ENCODE measurements around the gene PTHLH.

Gene PTHLH

DNA sequence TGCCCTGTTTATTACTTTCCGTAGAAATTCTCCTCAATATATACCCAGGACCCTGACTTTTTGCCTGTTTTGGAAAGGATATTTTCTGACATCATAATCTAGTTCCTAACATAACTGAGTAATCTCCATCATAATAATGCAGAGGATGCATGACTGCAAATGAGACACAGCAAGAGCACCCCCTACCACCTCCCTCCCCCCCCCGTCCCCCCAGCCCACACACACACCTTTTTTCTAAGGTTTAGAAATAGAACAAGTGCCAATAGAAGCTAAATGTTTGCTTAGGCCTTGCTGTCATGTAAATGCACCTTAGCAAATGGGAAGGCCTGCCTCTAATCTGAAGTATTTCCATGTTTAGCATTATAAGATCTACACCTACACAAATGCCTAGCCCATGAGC lies at the start of gene PTHLH:
PTHLH (minus strand) TSS at position 13 of the 400 bp plus-strand sequence. CDS start 3,239 bp downstream, outside the sequence.
- DNase-seq, result no peak

DNA sequence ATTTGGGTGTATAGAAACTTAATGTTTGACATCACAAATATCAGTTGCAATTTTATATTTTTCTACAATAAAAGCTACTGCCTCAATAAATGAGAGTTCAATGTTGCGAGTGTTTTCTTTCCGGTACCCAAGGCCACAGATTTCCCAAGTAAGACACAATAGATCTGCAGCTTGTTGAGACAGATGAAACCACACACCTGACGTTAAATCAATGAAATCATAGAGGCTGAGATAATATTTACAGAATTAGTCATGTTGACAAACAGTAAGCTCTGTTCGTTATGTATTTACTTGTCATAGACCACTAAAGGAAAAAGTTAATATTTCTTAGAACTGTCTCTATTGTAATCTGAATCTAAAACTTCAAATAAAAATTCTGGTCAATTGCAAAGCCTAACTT lies 49.2 kb upstream of the PTHLH start:
- DNase-seq, result no peak

DNA sequence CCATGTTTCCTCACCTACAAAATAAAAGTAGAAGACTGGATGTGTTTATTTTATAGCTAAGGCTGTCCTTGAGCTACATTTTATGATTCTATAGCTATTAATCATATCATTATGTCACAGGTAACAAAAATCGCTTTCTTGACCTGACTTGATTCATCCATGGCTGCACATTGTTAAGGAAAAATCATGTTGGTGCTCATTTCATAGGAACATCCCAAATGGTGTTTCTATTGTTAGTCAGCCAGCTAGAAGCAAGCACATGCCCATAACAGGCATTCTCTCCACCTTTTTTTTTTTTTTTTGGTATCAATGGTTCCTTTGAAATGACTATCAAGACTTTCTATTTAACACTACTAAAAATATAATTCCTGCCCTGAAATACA lies 45.3 kb upstream of the PTHLH start:
- DNase-seq, result no peak

DNA sequence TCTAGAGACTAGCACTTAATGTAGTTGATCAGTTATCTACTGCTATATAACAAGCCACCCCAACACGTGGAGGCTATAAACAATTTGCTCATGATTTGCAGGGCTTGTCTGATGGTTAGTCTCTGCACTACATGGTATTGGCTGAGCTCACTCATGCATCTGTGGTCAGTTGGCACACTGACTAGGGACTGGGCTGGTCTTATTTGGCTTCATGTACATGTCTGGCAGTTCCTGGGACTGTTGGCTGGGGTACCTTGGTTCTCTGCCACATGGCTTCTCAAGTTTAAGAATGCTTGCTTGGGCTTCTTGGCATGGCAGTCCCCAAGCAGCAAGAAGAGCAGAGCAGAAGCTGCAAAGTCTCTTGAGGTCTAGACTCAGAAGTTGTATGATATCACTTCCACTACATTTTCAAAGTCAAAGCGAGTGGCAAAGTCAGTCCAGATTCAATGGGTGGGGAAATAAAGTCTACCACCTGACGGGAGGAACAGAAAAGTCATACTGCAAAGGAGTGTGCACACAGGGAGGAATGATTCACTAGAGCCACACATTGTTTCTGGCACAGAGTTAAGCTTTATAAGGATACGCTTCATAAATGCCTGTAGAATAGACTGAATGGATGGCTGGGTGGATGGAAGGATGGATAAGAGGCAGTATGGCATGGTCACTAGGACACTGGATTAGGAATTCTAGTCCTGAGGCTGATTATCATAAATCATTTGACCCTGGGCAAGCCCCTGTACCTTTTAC lies 44.8 kb upstream of the PTHLH start:
- no peak for DNase-seq

DNA sequence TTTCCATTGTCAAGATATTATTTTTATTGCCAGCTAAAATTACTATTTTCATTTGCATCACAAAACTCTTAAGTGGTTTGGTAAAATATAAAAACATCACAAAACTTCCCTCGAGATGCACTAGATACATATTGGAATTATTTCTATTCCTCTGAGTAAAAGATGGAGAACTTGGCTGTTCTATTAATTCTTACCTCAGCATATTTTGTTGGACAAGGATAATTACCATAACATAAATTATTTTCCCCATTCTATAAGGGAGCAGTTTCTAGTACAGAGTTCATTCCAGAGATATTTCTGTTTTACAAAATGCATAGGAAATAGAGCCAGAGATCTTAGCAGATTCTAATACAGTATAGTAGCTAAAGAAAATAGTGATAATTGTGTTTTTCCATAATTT lies 42.6 kb upstream of the PTHLH start:
- DNase-seq, result no peak

DNA sequence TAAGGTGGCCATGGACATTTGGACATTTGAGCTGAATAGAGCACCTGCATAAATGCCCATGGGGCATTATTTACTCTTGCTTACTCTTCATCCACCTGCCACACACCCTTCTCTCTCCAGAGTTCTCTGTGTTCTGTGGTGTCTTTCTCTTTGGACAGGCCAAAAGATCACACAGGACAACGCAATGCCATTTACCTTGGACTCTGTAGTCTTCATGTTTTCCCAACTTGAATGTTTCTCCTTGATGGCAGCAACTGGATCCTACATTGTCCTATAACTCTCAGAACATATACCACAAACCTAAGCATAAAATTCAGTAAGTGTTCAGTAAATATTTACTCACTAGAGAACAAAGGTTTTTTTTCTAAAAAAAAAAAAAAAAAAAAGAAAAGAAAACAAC lies 41.7 kb upstream of the PTHLH start:
- DNase-seq, result no peak

DNA sequence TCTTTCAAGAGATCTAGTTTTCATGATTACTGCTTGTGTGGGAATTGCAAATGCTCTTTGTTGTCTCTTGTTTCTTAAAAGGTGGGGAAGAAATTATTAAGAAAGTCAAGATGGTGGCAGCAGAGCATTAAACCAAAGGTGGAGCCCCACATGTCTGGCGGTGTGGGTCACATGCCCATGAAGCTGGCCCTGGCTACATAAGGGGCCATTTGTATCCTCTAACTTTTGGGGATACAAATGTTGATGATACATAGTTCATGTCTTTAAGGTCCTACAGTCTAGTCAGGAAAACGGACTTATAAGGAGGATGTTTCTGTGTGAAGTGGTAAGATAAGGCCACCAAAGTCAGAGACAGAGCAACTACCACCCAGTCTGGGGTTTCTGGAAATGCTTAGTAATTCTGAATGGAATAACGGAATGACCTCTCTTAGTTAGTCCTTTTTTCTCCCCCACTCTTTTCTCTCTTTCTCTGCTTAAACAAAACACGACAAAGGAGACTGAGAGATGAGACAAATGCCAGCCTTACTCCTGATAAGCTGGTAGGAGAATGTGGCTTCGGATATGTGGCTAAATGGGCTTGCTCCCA lies 39.9 kb upstream of the PTHLH start:
- DNase-seq, result no peak

DNA sequence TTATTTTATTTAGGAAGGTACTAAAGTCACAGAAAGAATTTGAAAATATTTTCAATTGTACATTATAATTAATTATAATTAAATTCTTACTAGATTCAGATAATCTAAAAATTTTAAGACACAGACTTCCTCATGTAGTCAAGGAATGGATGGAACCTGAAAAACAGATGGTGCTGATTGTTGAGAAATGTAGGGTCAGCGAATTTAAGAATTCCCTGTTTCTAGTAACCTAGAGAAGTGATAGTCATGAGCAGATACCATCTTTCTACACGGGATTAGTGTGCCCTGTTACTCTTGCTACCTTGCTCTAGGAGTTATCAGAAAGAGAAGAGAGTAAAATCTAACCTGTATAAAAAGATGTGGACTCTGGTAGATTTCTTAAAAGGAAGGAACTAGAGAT lies 37.5 kb upstream of the PTHLH start:
- DNase-seq, result no peak

DNA sequence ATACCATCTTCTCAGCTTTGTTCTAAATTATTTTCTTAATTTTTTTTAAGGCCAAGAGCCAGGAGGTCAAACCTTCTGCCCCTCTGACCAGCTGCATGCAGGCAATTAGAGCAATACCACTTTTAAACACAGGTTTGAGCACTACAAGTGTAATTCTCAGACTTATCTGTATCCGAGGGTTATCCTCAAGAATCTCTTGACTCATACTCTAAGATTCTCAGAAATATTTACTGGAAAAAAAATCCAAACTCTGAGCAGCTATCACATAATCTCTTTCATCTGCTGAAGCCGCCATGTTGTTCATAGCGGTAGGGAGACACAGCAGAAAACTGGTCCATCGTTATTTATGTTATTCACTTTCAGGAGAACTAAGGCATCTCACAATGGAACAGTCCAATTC lies 27.4 kb upstream of the PTHLH start:
- no peak for DNase-seq

DNA sequence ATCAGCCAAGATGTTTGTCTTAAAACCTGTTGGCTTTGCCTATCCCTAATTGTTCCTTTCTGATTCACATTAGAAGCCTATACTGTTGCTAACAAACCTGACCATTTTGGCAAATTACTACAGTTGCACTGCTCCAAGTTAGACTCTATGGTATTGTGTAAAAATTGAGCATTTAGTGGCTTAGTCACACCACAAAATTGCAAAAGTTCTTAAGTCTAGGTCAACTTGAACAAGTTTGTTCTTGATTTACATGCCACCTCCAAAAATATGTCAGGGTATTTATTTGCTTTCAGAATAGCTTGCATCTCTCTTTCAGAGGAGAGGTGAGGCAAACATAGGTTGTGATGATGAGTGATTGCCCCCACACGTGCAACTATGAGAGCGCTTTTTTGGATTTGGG lies 27.0 kb upstream of the PTHLH start:
- no peak for DNase-seq

DNA sequence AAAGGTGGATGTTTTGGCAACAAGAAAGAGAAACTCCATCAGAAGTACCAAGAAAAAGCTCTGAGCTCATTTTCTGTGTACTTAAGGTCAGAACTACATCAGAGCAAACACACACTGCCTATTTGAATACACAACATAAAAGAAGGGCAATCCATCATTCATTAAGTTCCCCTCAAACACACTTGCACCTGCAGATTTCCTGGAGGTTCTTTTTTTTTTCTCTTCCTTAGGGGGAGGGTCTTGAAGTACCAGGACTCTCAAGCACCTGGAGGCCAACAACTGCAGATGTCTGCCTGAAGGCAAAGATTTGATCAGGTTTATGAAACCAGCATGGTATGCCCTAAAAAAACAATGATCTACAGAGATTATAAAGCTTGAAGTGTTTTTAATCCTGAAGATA lies 26.1 kb upstream of the PTHLH start:
- DNase-seq, result no peak

DNA sequence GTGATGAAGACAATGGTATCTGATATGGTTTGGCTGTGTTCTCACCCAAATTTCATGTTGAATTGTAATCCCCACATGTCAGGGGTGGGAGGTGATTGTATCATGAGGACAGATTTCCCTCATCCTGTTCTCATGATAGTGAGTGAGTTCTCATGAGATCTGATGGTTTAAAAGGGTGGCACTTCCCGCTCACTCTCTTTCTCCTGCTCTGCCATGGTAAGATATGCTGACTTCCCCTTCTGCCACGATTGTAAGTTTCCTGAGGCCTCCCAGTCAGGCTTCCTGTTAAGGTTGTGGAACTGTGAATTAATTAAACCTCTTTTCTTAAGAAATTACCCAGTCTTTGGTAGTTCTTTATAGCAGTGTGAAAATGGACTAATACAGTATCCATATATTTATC lies 25.6 kb upstream of the PTHLH start:
- no peak for DNase-seq

DNA sequence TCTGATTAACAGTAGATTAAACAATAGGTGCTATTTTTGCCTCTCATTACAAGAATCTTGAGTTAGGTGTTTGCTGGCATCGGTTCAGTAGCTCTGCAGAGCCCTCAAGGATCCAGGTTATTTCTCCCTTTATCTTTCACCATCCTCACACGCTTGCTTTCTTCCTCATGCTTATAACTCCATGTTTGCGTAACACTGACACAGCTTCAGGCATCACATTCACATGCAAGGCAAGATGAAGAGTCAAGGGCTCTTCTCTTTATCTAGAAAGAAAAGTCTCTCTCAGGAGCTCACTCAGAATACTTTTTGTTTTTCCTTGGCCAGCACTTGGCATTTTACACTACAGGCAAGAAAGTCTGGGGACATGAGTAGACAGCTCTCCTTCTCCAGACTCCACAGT lies 24.2 kb upstream of the PTHLH start:
- no peak for DNase-seq

DNA sequence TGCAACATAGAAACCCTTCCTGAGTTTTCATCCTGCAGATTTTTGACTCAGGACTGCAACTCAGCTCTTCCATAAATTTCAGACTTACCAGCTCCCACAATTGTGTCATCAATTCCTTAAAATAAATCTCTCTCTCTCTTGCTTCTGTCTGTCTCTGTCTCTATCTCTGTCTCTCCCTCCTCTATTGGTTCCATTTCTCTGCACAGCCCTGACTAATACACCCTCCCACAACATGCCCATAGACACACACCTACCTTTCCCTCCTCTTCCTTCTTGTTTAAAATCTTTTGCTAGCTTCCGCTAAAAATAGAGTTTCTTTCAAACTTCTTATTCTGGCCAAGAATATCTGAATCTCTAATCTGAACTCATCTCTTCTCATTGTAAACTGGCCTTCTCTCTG lies 22.9 kb upstream of the PTHLH start:
- DNase-seq, result no peak

DNA sequence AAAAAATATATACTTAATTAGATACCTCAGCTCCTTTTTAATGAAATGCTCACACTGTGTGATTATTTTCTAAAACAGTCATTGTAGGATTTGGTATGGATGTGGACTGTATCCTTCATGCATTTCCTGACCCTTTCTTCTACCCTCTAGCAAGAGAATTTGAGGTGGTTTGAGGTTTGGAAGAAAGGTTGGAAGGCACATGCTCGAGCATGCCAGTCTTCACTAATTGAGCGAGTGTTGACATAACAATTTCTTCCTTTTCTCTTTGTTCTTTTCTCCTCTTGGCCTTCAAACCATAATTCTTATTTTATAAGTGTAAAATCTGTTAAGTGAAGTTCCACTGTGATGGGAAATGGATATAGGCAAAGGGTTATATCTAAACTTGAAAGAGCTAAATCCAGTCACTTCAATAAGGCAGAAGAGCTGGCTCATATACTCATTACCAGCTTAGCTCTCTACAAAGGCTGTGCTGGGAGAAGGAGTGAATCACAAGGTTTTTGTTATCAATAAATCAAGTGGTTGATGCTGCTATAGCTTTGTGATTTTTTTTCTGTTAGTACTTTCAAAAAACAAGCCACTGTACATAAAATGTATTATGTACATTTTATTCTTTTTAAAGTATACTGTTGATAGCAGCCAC lies 16.2 kb upstream of the PTHLH start:
- DNase-seq, result no peak

DNA sequence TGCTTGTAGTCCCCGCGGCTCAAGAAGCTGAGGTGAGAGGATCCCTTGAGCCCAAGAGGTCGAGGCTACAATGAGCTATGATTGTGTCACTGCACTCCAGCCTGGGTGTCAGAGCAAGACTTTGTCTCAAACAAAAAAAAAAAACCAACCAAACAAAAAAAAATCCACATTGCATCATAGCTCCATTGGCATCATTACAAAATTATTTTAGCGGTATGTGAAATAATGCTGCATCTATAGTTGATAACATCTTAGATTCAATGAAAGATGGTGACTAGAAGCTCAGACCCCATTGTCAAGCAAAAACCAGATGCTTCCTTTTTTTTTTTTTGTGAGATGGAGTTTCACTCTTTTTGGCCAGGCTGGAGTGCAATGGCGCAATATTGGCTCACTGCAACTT lies 14.8 kb upstream of the PTHLH start:
- DNase-seq, result no peak

DNA sequence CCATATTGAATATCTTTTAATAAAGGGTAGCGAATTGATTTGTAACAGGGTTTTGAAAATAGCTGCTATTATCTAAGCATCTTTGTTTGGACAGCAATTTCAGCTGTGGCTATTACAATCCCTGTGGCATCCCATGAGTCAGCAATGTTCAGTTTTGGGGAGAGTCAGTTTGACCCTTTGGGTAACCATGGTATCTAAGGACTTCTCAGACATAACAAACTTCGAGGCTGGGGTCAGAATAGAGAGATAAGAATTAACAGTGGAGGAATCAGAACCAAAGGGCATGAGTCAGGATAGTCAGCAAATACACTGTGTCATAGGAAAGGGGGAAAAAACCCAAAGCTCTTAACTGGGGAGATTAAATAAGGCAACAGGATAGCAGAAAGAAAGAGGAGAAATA lies 11.7 kb upstream of the PTHLH start:
- no peak for DNase-seq

DNA sequence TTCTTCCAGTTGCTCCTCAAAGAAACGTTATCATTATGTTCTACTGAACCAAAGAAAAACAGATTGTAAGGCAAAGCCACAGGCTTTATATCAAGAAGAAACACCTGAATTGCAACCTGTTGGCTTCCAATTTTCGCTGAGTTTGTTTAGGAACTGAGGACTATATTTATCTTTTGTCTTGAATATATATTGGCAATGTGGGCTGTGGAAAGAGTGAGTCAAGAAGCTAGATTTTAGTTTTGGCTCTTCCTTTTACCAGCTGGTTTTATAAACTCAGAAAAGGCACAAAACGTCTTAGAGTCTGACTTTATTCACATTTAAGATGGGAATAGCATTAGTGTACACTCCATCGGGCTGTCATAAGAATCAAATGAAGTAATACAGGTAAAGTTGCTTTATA lies 10.4 kb upstream of the PTHLH start:
- DNase-seq, result no peak

DNA sequence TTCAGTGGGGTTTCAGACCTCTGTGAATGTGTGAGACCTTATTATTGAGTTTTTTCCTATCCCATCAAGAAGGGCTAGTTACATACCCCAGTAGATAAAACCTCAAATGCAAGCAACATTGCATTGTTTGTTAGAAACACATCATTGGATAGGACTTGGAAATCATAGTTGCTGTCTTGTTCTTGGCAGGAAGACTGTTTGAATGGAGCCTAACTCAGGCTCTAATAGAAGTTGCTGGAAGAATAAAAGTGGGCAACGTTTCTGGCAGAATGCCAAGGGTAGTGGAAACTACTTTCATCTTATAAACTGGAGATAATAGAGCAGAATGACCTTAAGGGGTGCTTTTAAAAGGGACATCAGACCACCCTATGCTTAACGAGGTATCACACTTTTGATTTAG lies 9.9 kb upstream of the PTHLH start:
- no peak for DNase-seq

DNA sequence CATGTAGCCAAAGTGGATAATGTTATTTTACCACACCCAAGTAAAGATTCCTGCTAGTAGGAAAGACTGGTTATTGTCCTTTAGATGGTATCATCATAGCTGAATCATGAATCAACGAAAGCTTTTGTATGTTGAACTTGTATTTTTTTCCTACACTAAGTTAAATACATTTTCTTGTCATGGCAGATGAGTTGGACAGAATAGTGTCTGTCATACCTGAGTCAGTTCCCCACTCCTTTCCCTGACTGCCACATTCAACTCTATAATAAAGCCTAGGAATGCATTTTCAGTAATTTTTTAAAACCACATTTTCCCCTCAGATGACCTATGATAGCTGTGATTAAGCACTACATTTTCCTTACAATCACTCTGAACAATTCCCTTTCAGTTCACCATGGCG lies 9.3 kb upstream of the PTHLH start:
- no peak for DNase-seq

DNA sequence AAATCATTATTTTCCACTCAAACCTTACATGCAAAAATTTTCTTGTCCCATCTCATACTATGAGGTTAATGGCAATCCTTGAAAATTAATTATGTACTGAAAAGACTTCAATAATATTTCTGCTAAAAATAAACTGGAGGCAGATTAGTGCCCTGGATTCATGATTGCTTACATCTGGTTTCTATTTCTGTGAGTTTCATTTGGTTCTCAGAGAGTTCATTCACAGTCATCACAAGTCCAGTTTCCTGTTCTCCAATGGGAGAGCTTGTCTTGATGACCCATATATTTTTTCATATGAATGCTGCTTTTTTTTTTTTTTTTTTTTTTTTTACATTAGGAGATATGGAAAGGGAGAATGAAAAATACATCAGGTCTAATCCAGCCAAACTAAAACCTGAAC lies 6.6 kb upstream of the PTHLH start:
- DNase-seq, result no peak

DNA sequence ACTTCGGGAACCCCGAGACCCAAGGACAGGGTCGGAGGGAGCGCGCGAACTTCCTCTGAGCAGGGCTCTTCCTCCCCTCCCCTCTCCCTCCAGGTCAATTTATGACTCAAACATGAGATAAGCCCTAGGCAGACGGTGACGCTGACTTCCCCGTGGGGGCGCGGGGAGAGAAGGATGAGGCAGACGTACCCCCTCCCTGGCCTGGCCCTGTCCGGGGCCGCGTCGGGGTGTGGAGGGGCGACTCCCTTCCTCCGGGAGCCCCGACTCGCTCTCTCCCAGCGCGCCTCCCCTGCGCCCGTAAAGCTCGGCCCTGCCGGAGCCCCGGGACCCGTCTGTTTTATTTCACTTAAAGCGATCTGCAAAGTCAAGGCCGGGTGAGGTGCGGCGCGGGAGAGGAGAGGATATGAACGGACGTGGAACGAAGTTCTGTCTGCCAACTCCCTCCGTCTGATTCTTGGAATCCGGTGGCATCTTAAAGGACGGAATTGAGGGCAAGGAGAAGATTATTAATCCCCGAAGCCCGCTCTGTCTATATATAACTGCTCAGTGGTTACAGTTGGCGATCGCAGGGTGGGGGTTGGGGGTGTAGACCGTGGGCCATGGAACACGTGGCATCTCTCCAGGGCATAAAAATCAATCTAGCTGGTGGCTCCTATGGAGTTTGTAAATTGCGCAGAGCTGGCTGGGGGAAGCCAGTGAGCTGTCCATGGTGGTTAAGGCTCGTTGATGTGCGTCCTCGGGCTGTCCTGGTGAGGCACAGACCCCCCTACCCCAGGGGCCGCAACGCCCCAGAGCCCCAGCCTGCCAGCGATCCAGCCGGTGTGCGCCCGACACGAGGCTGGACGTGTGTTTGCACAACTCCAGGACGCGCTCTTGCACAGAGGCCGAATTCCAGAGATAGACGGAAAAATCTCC lies 2.9 kb upstream of the PTHLH start:
- DNase-seq, result no peak

DNA sequence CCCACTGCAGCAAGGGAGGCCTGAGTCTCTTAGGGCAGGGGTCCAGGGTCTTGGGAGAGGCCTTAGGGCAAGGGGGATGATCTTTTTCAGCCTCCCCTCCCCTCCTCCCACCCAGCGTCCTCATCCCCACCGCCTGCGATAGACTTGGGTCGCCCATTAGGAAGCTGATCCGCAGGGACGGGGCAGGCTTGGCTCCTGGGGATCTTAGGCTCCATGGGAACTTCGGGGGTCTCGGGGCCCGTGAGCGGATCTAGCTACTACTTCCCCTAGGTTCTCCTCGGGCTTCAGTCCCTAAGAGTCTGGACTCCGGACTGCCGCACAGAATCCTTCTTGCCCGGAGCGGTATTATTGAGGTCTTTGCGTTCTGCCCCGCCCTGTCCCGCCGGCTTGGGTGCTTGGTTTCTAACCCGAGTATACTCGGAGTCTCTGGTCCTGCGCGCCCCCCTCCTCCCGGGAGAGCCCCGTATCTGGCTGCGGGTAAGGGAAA lies 2.2 kb upstream of the PTHLH start:
- no peak for DNase-seq

Measured in COR-L47 (cell line).